Measurements from ENCODE around the gene NEK10. TPM values are rescaled to one million over a fixed set of nuclear protein-coding genes. Genes with fewer than 3 reads are reported as not detected.

NEK10 gene
- polyA plus RNA-seq, 1 experiment, result 3.0 TPM

DNA sequence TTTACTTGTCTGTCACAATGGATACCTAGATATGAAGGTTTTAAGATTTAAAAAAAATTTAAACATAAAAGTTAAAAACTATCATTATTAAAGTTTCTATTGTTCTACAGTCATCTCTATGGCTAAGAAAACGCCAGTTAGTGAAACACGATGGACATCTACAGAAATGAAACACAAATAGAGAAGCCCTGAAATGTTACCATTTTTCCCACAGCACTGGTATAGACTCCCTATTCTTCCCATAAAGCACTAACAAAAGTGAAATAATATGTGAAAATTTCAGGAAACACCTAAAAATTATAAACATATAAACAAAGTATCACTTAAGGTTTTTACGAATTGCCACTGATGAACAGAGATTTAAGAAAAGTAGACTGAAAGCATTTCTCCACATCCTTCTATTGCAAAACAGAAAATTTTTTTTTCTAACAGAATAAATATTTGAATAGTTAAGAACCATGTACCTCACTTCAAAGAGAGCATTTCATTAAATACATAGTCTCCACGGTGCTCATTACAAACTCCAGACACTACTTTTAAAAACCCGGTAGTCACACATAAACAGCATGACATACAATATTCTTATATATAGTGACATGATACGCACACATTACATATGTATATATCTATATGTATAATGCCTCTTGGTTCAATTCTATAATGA is 7.1 kb upstream of the NEK10 start:
- POLR2A ChIA-PET, result no interaction called here
- Histone ChIP-seq H3K9me3 (ENCODE audit: control insufficient read depth, insufficient read depth, low read length) (no peaks in the 10 kb centered on the region), H3K27me3 (ENCODE audit: control insufficient read depth, insufficient read depth, low read length) (no peaks in the 10 kb centered on the region), H3K4me3 (ENCODE audit: low read depth, low read length) (no peak overlapping the region), H3K27ac (ENCODE audit: low read depth, low read length) (no peak overlapping the region)
- CTCF ChIA-PET, result interaction anchor here (0.6 to 1.5 kb wide), 2 partner anchors 29 to 305 kb away, joined by 4 to 6 read pairs; no protein-coding TSS in a partner anchor
- TF ChIP-seq, protein P1, sequence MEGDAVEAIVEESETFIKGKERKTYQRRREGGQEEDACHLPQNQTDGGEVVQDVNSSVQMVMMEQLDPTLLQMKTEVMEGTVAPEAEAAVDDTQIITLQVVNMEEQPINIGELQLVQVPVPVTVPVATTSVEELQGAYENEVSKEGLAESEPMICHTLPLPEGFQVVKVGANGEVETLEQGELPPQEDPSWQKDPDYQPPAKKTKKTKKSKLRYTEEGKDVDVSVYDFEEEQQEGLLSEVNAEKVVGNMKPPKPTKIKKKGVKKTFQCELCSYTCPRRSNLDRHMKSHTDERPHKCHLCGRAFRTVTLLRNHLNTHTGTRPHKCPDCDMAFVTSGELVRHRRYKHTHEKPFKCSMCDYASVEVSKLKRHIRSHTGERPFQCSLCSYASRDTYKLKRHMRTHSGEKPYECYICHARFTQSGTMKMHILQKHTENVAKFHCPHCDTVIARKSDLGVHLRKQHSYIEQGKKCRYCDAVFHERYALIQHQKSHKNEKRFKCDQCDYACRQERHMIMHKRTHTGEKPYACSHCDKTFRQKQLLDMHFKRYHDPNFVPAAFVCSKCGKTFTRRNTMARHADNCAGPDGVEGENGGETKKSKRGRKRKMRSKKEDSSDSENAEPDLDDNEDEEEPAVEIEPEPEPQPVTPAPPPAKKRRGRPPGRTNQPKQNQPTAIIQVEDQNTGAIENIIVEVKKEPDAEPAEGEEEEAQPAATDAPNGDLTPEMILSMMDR (IDR thresholded peaks at IDR 0.05; ENCODE audit: low read depth, low read length), result no peak
- DNase-seq (ENCODE audit: low read depth, low spot score), result no peak

DNA sequence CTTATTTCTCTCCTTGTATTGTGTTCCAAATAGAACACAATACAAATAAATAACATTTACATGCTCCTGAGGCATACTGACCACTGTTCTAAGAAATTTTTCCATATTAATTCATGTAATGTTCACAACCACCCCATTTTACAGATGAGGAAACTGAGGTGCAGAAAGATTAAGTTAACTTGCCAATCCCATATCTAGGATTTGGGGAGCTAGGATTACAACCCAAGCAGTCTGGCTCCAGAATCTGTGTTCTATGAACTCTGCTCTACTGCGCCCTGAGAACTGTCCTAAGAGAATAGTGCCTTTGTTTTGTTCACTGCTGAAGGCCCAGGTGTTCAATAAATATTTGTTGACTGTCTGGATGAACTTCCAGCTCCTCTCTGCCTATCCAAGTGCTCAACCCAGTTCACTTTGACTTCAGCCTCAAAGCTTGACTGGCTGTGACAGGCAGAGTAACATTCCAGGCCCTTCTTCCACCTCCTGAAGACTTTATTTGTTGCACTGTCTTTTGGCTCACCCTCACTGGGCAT is 3.1 kb downstream of the NEK10 start:
- ChIA-PET POLR2A (no interaction called here), CTCF (interaction anchor here (0.7 to 1.6 kb wide), 5 partner anchors 40 to 315 kb away, joined by 3 to 10 read pairs (median 4); no protein-coding TSS in a partner anchor)
- no peaks in the 10 kb centered on the region for H3K27me3 ChIP-seq (ENCODE audit: control insufficient read depth, insufficient read depth, low read length)
- no peaks in the 10 kb centered on the region; the same call in 1 of the 2 replicates for H3K9me3 ChIP-seq (ENCODE audit: control insufficient read depth, insufficient read depth, low read length)
- TF ChIP-seq, protein P1 (IDR thresholded peaks at IDR 0.05; ENCODE audit: low read depth, low read length), result no peak
- no peak overlapping the region for H3K27ac ChIP-seq (ENCODE audit: low read depth, low read length)
- H3K4me3 ChIP-seq (ENCODE audit: low read depth, low read length), result no peak overlapping the region
- DNase-seq (ENCODE audit: low read depth, low spot score), result no peak

DNA sequence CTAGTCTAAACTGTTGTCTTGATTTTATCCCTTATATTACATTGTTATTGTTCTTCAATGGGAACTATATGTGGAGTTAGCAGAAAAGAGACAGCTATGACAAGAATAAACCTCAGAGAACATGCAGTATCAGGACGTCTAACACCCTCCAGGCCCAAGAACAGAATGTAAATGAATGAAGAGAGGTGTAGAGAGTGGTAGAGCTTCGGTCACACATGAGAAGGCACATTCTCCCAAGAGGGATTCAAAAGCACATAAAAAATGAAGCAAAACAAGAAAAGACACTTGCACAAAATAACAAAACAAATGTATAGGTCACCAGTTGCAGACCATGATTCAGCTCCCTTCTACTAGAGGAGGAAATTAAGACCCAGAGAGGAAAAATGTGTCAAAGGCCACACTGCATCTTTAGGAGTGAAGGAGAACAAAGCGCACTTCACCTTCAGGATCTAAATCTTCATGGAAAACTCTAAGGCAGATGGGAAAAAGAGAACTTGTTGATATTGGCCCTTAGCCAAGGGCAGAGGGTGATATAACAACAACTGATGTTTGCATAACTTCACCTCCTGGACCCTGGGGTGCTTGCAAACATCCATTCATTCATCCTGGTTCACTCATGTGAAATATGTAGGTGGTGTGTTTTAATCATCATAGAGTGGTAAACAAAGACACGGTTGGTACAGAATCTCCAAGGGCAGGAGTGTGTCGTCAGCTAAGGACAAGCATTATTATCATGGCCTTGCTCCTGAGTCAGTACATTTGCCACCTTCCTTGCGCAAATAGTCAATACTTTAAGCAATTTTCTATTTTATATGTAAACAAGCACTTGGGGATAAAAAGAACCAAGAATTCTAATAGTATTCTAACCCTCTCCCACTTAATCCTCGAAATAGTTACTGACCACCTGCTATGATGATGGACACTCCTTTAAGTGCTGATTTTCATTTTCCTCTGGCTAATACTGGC is 8.8 kb downstream of the NEK10 start:
- CTCF ChIA-PET, result interaction anchor here (1.0 kb wide), 1 partner anchor 351 kb away, joined by 3 read pairs; no protein-coding TSS in a partner anchor
- H3K27me3 ChIP-seq (ENCODE audit: control insufficient read depth, insufficient read depth, low read length), result no peaks in the 10 kb centered on the region
- TF ChIP-seq, protein P1 (IDR thresholded peaks at IDR 0.05; ENCODE audit: low read depth, low read length), result no peak
- no peak overlapping the region for H3K4me3 ChIP-seq (ENCODE audit: low read depth, low read length)
- POLR2A ChIA-PET, result interaction anchor here (0.6 kb wide), 1 partner anchor 94 kb away, joined by 3 read pairs; no protein-coding TSS in a partner anchor
- DNase-seq (ENCODE audit: low read depth, low spot score), result no peak
- no peaks in the 10 kb centered on the region for H3K9me3 ChIP-seq (ENCODE audit: control insufficient read depth, insufficient read depth, low read length)
- H3K27ac ChIP-seq (ENCODE audit: low read depth, low read length), result no peak overlapping the region

DNA sequence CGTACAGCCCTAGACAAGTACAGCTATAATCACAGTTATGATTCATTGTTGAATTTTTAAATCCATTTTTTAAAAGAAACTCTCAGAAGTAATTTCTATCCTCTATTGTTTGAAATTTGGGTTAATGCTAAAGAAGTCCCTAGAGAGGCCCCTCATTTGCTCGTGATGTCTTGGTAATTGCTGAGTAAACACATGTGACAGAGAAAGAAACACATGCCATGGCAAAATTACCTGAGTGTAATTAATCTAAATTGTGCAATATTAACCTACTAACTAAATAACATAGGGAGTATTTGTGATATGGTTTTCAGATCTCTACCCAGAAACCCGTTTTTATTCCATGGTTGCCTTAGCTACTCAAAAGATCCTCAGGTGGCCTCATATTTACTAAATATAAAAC is 10.8 kb downstream of the NEK10 start:
- Histone ChIP-seq H3K9me3 (ENCODE audit: control insufficient read depth, insufficient read depth, low read length) (no peaks in the 10 kb centered on the region), H3K27ac (ENCODE audit: low read depth, low read length) (no peak overlapping the region), H3K4me3 (ENCODE audit: low read depth, low read length) (no peak overlapping the region), H3K27me3 (ENCODE audit: control insufficient read depth, insufficient read depth, low read length) (no peaks in the 10 kb centered on the region)
- CTCF ChIA-PET, result interaction anchor here (0.6 to 1.0 kb wide), 14 partner anchors 9 to 322 kb away, joined by 3 to 7 read pairs (median 3); partner anchors contain the start of gene NEK10
- POLR2A ChIA-PET, result no interaction called here
- no peak for DNase-seq (ENCODE audit: low read depth, low spot score)
- TF ChIP-seq, protein P1 (IDR thresholded peaks at IDR 0.05; ENCODE audit: low read depth, low read length), result no peak

Measured in AG04450 (cell line).